ENCODE results near the gene DNAJB8.
A peak's percentile ranks its signal among the peaks of the same experiment; 100 is the strongest.

Gene DNAJB8

DNA sequence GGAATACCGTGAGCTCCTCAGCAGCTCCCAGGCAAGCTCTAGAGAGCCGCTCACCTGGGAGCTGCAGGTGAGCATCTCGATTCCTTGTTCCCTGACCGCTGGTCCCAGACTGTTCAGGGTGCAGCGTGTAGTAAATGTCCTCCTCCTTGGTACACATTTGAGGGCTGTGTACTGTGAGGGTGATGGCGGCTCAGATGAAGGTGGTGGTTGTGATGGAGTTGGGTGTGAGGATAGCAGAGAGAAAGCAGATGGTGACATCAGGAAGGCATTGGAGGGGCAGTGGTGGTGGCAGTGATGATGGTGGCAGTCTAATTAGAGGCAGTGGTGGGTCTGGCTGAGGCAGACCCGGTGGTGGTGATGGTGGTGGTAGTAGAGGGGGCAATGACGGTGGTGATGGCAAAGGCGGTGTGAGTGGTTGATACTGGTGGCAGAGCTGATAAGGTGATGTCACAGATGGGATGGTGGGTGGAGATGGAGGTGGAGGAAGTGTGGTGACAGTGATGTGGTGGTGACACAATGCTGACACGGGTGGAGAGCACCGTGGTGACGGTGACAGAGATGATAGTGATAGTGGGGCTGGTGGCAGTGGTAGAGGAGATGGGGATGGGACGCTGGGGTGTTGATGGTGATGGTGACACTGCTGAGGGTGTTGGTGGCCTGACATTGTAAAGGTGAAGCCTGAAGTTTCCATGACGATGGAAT is at the start of gene DNAJB8:
Gene DNAJB8 (minus strand): TSS at position 51 of the 702 bp plus-strand sequence. CDS start 3,645 bp downstream, outside the sequence.
- peak; percentile 22 to 50 for DNase-seq (ENCODE audit: low read depth in 2 of 2)

DNA sequence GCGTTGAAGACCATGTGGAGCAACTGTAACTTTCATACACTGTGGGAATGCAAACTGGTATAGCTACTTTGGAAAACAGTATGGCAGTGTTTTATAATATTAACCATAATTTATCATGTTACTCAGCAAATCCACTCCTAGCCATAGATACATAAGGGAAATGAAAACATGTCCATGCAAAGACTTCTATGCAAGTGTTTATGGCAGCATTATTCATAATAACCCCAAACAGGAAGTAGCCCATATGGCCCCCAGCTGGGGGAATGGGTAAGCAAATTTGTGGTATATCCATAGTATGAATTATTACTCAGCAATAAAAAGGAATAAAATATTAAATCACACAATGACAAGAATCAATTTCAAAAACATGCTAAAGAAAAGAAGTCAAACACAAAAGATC is 49.3 kb upstream of the DNAJB8 start:
- no peak for DNase-seq (ENCODE audit: low read depth in 2 of 2)

DNA sequence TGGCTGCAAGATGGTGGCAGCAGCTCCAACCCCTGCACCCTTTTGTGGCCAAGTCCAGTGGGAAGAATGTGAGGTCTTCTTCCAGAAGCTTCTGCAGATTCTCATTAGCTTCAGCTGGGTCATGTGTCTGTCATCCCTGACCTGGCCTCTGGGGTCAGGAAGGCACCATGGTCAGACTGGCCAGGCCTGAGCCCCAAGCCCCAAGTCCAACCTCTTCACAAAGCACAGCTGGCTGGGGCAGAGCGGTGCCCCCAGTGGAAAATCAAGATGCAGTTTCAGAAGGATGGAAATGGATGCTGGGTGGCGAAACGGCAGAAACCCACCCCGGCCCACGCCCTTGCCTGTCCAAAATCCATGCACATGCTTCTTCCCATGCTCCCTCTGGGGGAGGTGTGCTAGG is 42.2 kb upstream of the DNAJB8 start:
- no peak for DNase-seq (ENCODE audit: low read depth in 2 of 2)

DNA sequence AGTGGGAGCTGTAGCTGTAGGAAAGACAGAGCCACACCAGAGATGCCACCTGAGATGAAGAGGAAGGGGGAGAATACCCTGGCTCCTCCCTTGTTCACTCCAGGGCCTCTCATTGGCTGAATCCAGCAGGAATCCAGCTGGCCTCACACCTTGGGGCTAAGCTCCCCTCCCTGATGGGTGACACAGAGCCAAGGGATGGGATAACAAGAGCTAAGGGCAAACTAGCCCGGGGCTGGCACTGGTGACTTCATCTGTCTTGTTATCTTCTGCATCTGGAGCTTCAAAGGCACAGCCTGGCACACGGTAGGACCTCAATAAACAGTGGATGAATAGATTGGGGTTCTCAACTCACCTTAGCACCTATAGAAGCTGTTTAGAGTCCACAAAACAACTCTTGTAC is 40.1 kb upstream of the DNAJB8 start:
- no peak for DNase-seq (ENCODE audit: low read depth in 2 of 2)

DNA sequence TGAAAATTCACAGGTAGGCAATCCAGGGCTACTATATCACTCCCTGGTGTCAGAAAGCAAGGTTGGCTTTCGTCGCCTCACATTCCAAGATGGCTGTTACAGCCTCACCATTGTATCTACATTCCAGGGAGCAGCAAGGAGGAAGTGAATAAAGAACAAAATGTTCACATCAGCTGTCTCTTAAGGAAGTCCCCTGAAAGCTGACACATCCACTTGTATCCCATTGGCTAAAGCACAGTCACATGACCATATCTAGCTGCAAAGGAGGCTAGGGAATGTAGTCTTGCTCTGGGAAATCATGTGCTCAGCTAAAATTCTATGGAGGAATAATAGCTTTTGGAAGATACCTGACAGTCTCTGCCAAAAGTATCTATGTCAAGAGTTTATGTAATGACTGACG is 39.1 kb upstream of the DNAJB8 start:
- DNase-seq (ENCODE audit: low read depth in 2 of 2): no peak

DNA sequence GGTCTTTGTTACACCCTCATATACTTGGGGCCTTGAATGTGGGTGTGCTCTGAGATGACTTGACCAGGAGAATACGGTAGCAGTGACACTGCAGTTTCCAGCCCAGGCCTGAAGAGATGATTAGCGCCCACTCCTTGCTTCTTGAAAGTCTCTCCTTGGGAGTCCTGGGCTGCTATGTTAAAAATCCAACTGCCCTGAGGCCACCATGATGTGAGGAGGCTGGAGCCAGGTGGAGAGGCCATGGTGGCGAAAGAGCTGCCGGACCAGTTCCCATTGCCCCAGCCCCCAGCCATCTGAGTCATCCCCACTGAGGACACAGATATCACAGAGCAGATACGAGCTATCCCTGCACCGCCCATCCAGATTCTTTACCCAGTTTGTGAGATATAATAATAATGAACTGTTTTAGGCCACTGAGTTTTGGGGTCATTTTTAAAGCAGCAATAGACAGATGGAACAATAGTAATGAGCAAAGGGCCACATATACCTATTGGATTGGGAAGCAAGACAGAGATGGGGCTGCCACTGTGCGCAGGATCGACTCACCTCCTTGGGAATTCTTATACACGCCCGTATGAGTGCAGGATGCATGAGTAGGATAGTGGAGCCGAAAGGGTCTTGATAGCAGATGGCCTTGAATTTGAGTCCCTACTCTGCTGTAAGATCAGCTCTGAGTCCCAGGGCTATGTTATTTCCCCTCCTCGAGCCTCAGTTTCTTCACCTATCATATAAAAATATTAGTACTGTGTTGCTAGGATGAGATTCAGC is 38.5 kb upstream of the DNAJB8 start:
- no peak for DNase-seq (ENCODE audit: low read depth in 2 of 2)

DNA sequence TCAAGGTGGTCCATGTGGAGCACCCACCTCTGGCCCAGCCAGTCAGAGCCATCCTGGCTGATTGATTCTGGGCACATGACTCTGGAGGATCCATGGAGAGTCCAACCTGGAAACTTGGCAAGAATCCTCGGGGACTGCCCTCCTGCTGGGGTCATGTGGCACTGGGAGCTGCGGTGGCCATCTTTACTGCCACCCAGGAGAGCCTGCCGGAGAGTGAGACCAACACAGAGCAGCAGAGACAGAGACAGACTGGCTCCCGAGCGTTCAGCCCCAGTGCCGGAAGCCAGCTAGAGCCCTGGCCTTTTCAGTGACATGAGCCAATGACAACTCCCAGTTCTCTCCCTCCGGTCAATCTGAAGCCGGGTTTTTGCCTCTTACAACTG is 37.8 kb upstream of the DNAJB8 start:
- DNase-seq (ENCODE audit: low read depth in 2 of 2): no peak

DNA sequence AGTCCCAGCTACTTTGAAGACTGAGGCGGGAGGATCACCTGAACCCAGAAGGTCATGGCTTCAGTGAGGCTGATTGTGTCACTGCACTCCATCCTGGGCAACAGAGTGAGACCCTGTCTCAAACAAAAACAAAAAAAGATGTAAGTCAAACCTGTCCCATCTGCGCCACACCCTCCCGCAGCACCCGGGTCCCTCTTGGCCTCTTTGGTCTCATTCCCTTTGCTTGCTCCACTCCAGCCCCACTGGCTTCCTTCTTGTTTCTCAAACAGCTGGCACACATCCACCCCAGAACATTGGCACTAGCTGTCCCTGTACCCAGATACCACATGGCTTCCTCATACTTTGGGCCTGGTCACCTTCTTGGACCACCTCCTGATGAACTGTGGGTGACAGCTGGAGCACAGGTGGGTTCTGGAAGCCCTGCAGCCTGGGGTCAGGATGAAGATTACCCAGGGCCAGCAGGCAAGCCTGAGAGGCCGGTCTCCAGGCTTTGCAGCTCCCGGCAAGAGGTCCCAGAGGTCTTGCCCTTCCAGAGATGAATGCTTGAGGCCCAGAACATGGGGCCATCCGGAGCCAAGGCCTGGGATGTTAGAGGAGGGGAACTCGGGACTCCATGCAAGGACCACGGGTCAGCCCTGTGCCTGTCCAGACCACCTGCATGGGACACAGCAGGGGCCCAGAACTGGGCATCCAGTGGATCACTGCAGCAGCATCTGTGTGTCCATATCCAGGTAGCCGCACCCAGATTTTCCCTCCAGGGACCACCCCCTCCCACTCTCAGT is 37.3 kb upstream of the DNAJB8 start:
- DNase-seq (ENCODE audit: low read depth in 2 of 2): no peak

DNA sequence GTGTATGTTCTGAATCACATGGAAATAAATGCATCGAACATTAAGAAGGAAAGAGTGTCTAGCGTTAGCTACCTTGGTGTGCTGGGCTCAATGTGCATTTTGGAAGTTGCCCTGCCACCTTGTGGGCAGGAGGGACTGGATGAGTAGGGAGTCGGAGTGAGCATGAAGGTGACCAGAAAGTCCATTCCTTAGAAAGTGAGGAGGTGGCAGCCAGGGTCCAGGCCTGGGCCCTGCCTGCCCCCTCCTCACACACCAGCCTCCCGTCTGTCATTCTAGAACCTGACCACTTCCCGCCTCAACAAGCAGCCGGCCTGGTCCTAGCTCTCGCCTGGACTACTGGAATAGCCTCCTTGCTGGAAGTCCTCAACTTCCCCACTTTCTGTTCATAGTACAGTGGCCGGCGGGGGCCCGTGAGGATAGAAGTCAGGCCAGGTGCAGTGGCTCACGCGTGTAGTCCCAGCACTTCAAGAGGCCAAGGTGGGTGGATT is 36.5 kb upstream of the DNAJB8 start:
- no peak for DNase-seq (ENCODE audit: low read depth in 2 of 2)

DNA sequence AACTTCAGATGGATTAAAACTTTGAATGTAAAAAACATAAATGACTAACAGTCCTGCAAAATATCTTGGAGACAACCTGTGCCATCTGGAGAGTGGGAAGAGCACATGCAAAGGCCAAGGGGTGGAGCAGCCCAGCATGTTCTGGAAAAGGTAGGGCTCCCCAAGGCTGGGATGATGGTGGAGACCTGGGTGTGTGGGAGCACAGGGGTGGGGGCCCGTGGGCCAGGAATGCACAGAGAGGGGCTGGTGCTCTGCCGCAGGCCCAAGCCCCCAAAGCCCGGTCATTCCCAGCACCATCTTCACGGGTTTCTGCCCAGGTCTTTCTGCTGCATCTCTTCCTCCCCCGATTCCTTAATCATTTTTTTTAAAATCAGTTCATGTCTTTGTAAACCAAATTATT is 36.0 kb upstream of the DNAJB8 start:
- DNase-seq (ENCODE audit: low read depth in 2 of 2): no peak

DNA sequence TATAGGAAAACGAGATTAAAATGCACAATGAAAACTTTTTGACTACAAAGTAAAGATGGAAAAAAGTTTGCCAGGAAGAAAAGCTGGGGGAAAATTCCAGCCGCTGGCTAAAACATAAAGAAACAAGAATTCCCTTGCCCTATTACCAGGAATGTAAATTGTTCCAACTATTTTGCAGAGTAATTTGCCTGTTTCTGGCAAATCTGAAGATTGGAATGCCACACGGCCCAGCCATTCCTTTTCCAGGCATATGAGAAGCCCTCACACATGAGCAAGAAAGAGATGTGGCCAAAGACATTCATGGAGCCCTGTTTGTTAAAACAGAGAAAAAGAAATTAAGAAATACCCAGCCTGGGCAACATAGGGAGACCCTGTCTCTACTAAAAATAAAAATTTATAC is 34.7 kb upstream of the DNAJB8 start:
- DNase-seq (ENCODE audit: low read depth in 2 of 2): no peak

DNA sequence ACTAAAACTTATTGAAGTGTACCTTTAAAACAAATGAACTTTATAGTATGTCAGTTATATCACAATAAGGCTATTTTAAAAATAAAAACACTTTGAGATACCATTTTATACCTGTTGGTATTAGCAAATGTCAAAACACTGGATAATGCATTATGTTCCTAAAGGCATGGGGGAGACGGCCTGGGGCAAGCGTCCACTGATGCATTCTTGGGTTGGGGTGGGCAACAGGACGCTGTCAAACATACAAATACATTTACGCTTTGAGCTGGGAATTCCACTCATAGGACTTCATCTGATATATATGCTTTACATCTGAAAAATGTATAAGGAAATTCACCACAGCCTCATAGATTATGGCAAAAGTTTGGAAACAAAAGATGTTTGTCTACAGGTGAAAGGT is 33.9 kb upstream of the DNAJB8 start:
- no peak for DNase-seq (ENCODE audit: low read depth in 2 of 2)

DNA sequence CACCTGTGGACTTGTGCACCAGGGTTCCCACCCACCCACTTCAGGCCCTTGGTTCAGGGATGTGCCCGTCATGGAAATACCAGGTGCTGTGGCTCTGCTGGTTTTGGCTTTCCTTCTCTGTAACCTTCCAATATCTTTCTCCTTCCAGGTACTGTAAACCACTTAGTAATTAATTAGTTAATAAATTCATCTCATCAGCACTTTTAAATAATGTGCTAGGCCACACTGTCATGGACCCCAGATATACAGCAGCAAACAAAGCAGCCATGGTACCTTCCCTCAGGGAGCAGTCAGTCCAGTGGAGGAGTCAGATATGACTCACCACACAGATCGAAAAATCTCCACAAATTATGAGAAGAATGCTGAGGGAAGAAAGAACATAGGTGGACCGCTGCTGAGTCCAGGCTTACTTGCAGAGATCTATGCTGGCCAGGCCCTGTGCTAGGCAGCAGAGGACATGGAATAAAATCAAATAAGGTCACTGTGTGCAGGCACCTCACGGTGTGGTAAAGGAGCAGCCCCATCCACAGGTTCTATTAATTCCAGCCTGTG is 33.1 kb upstream of the DNAJB8 start:
- DNase-seq (ENCODE audit: low read depth in 2 of 2): no peak

DNA sequence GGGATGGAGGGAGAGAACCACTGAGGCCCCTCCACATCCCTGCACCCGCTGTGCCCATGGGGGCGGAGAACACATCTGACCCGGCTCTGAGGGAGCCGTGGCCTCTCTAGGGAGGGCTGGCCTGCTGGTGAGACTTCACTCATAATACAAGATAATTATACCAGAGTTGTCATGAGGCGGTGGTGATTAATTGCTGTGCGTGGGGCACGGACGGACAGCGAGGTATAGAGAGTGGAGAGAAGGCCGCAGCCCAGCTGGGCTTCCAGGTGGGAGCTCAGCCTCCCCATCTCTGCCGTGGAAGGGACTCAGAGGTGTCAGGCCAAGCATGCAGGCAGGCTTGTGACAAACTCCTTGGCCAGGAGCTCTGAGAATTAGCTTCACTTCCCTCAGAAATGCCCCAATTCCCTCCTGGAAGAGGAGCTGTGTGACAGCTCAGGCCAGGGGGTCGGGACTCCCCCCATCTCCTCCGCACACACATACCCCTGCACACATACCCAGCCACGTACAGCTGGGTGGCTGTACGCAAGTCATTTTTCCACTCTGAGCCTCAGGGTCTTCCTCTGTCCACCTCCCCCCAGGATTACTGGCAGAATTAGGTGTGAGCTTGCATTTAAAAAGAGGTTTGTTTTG is 32.3 kb upstream of the DNAJB8 start:
- DNase-seq (ENCODE audit: low read depth in 2 of 2): no peak

DNA sequence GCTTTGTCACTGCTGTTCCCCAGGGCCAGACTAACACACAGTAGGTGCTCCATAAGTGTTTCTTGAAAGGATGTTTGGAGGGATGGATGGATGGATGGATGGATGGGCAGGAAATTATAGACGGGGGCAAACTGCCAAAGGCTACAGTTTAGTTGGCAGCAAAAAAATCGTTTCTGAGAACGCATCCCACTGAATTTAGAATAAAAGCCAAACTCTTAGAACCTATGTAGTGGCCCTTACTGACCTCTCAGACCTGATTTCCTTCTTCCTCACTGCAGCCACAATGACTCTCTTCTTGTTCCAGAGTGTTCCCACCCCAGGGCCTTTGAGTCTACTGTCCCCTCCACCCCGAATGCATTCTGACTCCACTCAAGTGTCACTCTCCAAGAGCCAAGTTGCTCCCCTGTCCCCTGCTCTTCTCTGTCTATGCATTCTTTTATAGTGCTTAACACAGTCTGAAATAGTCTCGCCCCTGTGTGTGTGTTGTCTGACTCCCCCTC is 31.5 kb upstream of the DNAJB8 start:
- no peak for DNase-seq (ENCODE audit: low read depth in 2 of 2)

DNA sequence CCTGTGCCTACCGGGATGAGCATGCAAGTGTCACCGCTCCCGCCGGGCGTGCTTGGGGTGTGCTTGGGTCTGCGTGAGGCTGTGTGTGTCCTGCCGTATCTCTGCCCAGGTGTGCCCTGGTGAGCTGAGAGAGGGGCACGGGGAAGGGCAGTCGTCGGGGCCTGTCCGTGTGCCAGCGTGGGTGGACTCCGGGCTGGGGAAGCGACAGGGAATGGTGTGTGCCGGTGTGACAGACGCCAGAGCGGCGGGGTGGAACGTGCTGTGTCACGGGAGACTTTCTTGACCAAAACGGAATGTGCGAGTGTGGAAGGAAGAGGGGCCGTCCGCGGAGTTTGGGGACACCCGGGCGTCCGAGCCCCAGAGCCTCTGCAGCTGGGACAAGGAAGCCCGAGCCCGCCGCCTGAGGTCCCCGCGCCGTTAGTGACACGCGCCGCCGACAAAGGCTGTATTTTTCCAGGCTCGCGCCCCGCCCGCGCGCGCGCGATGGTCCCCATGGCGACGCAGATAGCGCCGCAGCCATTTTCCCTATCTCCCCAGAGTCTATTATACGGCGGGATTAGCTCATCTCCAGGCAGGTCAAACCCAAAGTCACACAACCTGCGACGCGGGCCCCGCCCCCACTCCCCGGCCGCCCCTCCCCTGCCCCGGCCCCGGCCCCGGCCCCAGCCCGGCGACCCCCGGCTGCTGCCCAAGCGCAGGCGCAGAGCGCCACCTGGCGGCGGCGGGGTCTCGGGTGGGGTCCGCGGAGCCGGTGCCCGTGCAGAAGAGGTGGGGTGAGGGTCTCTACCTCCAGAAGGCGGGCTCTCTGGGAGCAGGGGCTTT is 30.8 kb upstream of the DNAJB8 start:
- DNase-seq (ENCODE audit: low read depth in 2 of 2): peak; percentile 26 to 42

DNA sequence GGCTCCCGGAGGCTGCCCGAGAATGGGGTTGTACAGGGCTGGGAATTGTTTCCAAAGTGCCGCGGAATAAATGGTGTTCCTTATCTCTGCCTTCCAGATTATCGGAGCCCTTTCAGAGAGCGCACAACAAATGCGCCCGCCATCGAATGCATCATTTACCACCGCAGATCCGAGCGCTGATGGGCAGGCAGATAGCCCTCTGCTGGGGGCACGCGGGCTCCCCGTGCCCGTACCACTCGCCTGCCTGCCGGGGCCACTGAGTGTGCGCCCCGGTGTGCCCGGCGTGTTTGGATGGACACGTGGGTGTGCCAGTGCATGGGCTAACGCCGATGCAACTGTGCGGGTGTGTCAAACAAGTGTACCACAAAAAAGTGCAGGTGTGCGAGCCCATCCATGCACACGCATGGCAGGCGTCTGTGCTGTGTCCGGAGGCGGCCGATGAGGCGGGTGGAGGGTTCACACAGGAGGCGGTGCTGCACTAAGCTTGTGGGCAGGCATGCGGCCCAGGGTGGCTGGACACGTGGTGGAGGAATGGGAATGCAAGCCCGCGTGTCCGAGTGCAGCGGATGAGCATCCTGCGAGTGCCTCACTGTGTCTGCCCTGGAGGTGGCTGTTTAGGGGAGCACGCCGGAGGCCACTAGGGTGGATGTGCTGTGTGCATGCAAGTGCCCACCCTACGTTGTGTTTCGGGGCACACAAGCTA is 30.1 kb upstream of the DNAJB8 start:
- no peak for DNase-seq (ENCODE audit: low read depth in 2 of 2)

DNA sequence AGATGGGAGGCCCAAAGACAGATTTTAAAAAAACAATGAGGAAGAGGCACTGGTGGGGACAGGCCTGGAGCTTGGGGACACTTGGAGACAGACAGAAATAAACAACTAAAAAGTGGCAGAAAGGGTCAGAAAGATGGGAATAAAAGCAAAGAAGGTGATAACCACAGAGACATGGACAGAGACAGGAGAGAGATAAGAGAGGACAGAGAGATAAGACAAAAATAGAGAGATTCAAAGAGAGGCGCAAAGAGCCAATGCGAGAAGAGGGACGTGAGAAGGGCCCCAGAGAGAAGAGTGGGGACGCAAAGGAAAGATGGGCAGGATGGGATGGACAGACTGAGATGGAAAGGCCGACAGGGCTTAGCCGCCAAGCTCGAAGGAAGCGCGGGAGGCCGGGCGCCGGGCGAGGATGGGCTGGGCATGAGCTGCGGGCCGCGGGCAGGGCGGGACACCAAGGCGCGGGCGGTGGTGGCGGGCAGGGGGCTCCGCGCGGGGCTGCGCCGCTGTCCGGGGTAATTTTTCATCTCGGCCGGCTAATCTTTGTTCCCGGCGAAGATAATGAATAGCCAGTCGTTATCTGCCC is 29.4 kb upstream of the DNAJB8 start:
- no peak for DNase-seq (ENCODE audit: low read depth in 2 of 2)

DNA sequence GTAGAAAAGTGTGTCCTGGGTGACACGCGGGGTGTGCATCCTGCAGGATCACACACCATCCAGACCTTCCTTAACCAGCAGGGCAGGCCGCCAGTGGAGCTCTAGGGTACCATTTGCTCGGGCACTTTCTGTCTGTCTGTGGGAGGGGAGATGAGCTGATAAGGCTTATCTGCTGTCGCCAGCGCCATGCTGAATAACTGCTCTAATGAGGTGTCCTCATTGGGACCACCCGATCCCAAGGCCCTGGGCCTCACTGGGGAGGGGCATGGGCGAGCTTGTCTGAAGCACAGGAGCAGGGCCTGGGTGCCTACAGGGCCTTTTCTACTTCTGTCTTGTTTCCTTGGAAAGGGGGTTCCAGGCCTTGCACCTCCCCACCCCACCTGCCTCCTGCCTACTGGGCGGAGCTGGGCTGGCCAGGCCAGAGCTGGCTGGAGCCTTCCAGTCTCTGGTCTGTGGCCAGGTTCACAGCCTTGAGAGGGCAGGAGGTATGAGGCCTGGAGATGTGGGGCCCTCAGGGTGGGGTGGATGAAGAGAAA is 28.8 kb upstream of the DNAJB8 start:
- no peak for DNase-seq (ENCODE audit: low read depth in 2 of 2)

DNA sequence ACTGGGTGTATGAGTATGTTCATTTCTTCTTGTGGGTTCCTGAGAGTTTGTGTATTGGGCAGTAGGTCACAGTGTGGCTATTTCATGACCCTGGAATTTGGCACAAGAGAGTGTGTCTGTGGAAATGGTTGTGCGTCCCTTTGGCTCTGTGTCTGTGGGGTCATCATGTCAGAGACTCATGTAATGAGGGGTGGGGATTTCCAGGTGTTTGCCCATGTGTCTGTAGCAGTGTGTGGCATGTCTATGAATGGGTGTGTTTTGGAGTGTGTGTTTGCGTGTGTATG is 27.6 kb upstream of the DNAJB8 start:
- no peak for DNase-seq (ENCODE audit: low read depth in 2 of 2)
